ENCODE results near the gene CEP70. TPM values are rescaled to one million over a fixed set of nuclear protein-coding genes. Genes with fewer than 3 reads are reported as not detected.

The CEP70 gene
- total and polyA plus RNA-seq, 2 of the 13 experiments (the other 11 are each of a cell fraction or from before 2014, with no cell fraction given), result 4.0 to 22.3 TPM

GRCh38 chr3:138461246-138461645 lies 132.8 kb downstream of the CEP70 start:
- BruUV-seq (replicated peaks), result no TSS peak
- no peaks in the 10 kb centered on the region for H3K27me3 ChIP-seq (ENCODE audit: control insufficient read depth in 1 of 2, insufficient read depth in 2 of 2, low read length in 2 of 2)
- CTCF ChIA-PET (ENCODE audit: low intra/inter-chr PET ratio, low total read pairs), result no interaction called here
- H4K20me1 ChIP-seq (ENCODE audit: insufficient read depth, low read length), result no peaks in the 10 kb centered on the region
- H3K4me1 ChIP-seq (ENCODE audit: insufficient read depth, low read length), result no peaks in the 10 kb centered on the region
- TF ChIP-seq TP53 (CRISPR knock-in tag; conservative IDR thresholded peaks at IDR 0.05), result no peak
- no peak for TF ChIP-seq ZNF790 (CRISPR knock-in tag; IDR thresholded peaks at IDR 0.05; ENCODE audit: borderline replicate concordance)
- TF ChIP-seq MXD3 (CRISPR knock-in tag; IDR thresholded peaks at IDR 0.05), result no peak
- no peak for TF ChIP-seq ZNF431 (CRISPR knock-in tag; IDR thresholded peaks at IDR 0.05; ENCODE audit: borderline replicate concordance, low read depth)
- TF ChIP-seq ZNF253 (CRISPR knock-in tag; IDR thresholded peaks at IDR 0.05; ENCODE audit: borderline replicate concordance), result no peak
- TF ChIP-seq SIN3B (IDR thresholded peaks at IDR 0.05; ENCODE audit: low read length), result no peak
- no peak for TF ChIP-seq HBP1 (CRISPR knock-in tag; IDR thresholded peaks at IDR 0.05; ENCODE audit: low read depth)
- TF ChIP-seq ZNF256 (CRISPR knock-in tag; conservative IDR thresholded peaks at IDR 0.05), result no peak
- no peak for TF ChIP-seq ZSCAN29 (CRISPR knock-in tag; conservative IDR thresholded peaks at IDR 0.05)
- no peak for TF ChIP-seq ZNF678 (CRISPR knock-in tag; IDR thresholded peaks at IDR 0.05)
- TF ChIP-seq ZNF276 (CRISPR knock-in tag; IDR thresholded peaks at IDR 0.05; ENCODE audit: low read depth), result no peak
- TF ChIP-seq ATF6 (CRISPR knock-in tag; conservative IDR thresholded peaks at IDR 0.05), result no peak
- no peak for TF ChIP-seq ZNF556 (CRISPR knock-in tag; IDR thresholded peaks at IDR 0.05; ENCODE audit: borderline replicate concordance)
- TF ChIP-seq PRMT3 (CRISPR knock-in tag; IDR thresholded peaks at IDR 0.05; ENCODE audit: borderline replicate concordance, low read depth), result no peak
- FAIRE-seq, result no peak
- H2AFZ ChIP-seq (ENCODE audit: low read length), result no peak overlapping the region
- no peak overlapping the region for H3K4me2 ChIP-seq (ENCODE audit: low read depth, low read length)
- 50% methylated on average over 2 of the region's 5 CpGs for WGBS (ENCODE audit: low lambda C conversion rate)
- intact Hi-C loops (cut with micrococcal nuclease; ENCODE audit: unreplicated experiment), result no loop called here
- H3K4me3 ChIP-seq (replicated peaks in 1 of 3; ENCODE audit: insufficient read depth in 1 of 3, low read depth in 2 of 3, low read length in 3 of 3), result no peak overlapping the region
- H3K79me2 ChIP-seq (ENCODE audit: insufficient read depth, low read length), result no peaks in the 10 kb centered on the region
- POLR2A ChIA-PET, result no interaction called here
- in situ Hi-C loops (cut with HindIII; ENCODE audit: extremely low pct_ligation_motif_present, low pct_unique_long_range_greater_than_20kb), result no loop called here
- no peak for ATAC-seq
- H3K9me3 ChIP-seq (ENCODE audit: low read length), result no peaks in the 10 kb centered on the region
- DNase-seq (ENCODE audit: low spot score), result no peak
- no peaks in the 10 kb centered on the region for H3K36me3 ChIP-seq (replicated peaks in 1 of 2; ENCODE audit: control insufficient read depth in 1 of 2, insufficient read depth in 2 of 2, low read length in 2 of 2)
- no peak overlapping the region for H3K9ac ChIP-seq (ENCODE audit: insufficient read depth, low read depth, low read length)
- no peak overlapping the region for H3K27ac ChIP-seq (ENCODE audit: extremely low read length, insufficient read depth, low read length)
